ENCODE results near the gene USP24.
"Not testable (repeated sequence)": the region's sequence is repeated elsewhere in the genome, so short reads cannot be mapped to it uniquely, and the experiment has no call there.

USP24 gene

DNA sequence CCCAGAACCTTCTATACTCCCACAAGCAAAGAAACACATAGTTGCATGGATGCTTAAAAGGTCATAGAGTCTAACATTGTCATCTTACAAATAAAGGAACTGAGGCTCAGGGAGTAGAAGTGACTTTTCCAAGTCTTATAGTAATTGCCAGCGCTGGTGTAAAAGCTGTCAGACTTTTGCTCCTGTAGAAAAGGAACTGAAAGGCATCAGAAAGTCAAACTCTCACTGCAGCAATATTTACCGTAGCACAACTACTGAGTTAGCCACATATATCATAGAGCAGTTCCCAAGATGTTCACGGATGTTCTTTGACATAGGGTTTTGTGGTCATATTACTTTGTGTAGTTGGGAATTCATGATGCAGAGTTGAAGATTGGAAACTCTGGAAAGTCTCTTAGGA, 16.6 kb upstream of the USP24 start:
- DNase-seq = no peak

GRCh38 chr1:55230659-55231058, 15.5 kb upstream of the USP24 start:
- no peak for DNase-seq

DNA sequence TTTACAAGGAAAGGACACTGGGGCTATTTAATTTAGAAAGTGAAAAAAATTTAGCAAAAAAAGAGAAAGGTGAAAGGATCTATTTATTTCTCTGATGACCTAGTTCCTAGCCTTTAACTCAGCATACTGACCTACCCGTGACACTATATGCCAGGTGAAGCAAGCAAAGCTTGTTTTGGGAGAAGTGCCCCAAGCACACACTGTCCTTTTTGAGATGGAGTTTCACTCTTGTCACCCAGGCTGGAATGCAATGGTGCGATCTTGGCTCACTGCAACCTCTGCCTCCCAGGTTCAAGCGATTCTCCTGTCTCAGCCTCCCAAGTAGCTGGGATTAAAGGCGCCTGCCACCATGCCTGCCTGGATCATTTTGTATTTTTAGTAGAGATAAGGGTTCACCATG, 14.6 kb upstream of the USP24 start:
- not testable (repeated sequence) for DNase-seq

GRCh38 chr1:55225228-55225627, 10.1 kb upstream of the USP24 start:
- DNase-seq = no peak

DNA sequence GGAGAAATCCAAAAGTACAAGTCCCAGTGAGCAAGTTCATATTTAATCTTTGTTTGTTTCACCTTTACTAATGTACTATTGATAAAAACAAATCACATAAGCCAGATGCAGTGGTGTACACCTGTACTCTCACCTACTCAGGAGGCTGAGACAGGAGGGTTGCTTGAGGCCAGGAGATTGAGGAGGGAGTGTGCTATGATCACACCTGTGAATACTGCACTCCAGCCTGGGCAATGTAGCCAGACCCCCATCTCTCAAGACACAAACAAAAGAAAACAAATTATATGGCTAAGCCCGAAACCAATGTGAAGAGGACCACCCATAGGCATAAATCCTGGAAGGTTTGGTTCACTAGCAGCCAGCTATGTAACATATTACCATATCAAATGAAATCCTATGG, 9.6 kb upstream of the USP24 start:
- no peak for DNase-seq

GRCh38 chr1:55222152-55222551, 7.0 kb upstream of the USP24 start:
- DNase-seq = no peak

DNA sequence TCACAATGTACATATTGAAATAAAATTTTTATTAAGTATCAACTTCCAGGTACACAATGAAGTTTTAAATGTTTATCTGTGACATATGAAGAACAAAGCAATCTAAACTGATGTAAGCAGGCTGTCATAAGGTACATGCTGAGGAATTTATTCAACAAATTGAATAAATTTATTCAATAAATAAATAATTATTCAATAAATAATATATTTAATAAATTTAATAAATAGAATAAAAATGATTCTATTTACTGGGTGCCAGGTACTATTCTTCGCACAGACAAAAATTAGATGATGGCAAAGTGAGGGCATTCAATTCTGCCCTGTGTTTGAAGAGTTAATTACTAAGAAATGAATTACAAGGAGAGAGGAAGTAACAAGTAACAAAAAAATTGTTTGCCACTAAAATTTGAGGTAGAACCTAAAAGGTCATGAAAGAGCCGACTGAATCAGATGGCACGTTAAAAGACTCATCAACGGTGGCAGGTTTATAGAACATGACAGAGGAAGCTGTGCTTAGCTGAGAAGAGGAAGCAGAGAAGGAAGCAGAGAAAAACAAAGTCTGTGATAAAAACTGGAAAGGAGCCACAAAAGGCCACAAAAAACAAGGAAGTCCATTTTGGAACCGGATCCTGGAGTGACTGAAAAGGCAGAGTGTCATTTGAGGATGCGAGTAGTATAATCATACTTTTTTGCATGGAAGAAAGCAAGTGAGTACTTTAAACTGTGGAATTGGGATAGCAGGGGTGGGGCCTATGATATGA, 2.2 kb upstream of the USP24 start:
- DNase-seq = no peak

GRCh38 chr1:55216096-55216495, 932 bp upstream of the USP24 start:
- DNase-seq = no peak

DNA sequence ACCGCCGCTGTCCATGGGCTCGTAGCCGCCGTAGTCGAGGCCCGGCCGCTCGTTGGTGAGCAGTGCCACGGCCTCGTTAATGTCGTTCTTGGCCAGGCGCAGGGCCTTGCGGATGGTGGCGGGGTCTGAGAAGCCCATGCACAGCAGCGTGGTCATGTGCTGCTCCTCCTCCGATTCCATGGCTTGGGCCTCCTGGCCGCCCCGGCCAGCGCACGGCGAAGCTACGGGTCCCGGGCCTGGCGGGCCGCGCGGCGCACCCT, 300 bp downstream of the USP24 start:
- no peak for DNase-seq

DNA sequence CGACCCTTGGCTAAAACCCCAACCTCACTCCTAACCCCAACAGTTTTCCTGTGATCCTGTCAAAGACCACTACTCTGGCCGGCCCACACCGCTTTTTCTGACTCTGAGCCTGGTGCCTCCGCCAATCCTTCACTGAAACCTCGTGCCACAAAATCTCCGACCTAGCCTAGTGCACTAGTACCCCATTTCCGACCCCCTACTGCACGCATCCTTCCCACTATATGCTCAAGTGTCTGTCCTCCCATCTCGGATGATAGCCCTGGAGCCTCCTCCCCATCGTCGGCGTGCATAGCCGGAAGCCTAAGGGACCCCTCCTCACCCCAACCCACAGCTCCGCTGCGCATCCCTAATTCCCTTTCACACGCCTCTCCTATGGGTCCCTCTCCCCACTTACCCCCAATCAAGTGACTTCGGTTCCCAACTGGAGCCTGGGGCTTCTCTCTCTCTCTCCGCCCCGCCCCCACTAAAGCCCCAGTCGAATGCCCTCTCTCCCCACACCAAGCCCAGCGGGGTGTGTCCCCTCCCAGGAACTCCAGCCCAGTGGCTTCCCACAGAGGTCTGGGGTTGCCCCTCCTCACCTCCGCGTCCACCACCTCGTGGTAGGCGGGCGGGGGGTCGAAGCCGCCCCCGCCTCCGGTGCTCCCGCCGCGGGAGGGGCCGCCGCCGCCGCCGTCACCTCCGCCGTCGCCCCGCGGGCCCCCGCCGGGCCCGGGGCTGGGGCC, 791 bp downstream of the USP24 start:
- DNase-seq = peak; percentile 13

- no peak for DNase-seq
Observed at GRCh38 chr1:55213885-55214211, 1.3 kb downstream of the USP24 start.

- DNase-seq = no peak
Observed at GRCh38 chr1:55213151-55213884, 1.8 kb downstream of the USP24 start.

GRCh38 chr1:55212349-55213150, 2.6 kb downstream of the USP24 start:
- DNase-seq = peak; percentile 9

DNA sequence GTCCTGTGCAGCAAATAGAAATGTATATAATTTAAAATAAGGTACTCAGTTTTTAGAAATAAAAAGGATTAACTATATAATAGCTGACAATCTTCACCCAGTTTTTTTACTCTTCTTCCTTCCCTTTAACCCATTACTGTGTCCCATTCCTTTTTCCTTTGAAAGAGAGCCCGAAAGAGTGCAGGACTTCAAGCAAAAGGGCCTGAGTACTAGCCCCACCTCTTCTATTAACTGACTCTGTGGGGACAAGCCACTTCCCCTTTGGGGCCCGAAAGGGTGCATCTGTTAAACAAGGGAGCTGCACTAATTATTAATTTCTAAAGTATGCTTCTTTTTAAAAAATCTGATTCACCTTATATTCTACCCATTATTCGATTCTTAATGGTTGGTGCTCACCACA, 3.3 kb downstream of the USP24 start:
- no peak for DNase-seq

DNA sequence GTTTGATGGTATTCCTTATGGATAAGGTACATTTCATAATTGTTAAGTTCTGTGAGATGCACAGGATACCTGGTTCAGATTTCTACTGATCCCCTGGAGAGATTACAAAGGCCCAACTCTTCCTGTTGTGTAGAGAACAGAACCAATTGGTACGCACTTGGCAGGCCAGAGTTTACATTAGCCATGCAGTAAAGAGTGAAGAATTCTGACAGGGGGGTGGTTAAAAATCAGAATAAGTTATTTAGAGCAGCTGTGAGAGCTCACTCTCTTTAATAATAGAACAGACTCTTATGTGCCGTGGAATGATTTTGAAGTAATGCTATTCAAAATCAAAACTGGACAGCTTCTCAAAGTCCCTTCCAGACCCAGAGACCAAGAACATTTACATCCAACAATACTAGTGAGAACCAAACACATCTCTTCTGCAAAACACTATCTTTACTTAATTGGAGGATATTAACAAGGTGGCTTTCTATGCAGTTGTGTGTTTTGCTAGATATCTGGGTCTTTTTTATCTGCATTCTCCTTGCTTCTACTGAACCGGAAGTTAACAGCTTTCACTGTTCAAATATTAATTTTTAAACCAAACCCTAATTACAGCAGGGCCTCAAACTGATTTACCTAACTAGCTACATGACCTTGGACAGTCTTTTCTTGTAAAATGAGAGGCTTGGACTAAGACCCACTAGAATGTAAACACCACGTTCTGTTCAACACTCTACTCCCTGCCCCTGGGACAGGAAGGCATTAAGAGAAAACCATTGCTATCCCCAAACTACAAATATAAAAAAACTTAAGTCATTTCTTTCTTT, 4.0 kb downstream of the USP24 start:
- DNase-seq = no peak

DNA sequence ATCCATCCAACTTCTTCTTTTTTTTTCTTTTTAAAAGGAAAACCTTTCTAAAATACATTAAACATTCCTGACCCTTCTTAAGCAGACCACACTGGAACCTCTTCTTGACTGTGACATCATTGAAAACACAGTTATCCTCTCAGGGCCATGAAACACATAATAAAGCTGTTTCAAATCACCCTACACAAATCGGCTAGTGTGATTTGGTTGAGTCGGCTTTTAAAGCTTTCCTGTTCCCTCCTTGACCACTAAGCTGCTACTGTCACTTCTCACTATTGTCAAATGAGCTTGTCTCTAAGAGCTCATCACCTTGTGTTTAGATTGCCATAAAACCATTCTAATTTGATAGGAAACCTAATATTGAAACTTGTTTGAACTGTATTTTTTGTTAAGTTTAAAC, 5.9 kb downstream of the USP24 start:
- no peak for DNase-seq

- DNase-seq = no peak
Observed at GRCh38 chr1:55206210-55206609, 9.0 kb downstream of the USP24 start.

GRCh38 chr1:55204997-55205396, 10.2 kb downstream of the USP24 start:
- no peak for DNase-seq

GRCh38 chr1:55203064-55203463, 12.1 kb downstream of the USP24 start:
- DNase-seq = no peak

DNA sequence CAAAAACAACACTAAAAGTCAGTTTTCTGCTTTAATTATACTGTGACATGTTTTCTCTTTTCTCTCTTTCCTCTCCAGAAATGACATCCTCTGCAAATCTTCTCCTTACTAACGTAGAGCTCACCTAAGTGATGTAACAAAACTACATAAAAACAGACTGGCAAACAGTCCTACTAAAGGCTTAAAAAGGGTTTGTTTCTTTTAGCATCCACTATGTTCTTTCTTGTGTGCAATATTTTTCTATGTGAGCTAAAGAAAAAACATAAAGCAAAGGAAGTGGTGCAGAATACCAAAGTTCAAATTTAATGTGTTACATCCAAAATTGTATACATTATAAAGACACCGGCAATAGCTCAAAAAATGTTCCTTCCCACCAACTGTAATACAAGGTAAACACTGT, 14.5 kb downstream of the USP24 start:
- DNase-seq = no peak

- not testable (repeated sequence) for DNase-seq
Observed at GRCh38 chr1:55199735-55200134, 15.4 kb downstream of the USP24 start.

DNA sequence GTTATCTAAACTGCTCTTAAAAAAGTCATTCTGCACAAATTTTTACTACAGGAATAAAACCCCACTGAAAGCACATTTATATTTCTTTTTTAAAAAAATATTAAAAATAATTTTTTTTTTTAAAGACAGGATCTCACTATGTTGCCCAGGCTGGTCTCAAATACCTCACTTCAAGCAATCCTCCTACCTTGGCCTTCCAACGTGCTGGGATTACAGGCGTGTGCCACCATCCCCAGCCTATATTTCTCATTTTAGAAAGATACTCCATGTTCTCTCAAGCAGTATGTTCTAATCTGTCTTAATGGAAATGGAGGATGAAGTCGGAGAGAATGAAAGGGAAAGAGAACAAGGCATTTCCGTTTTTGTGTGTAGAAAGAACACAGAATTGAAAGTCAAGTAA, 17.1 kb downstream of the USP24 start:
- no peak for DNase-seq

GRCh38 chr1:55197099-55197498, 18.1 kb downstream of the USP24 start:
- DNase-seq = no peak
